Testis (tissue), 2 donors: ENCODE measurements around the gene TNNI2.

Experiments
- POLR2A ChIP-seq: fragments of 450-650 bp; IDR thresholded peaks from one replicate; pipeline ENCODE4 v1.6.1; 2017; ENCODE audit warnings: antibody characterized with exemption, mild to moderate bottlenecking, moderate library complexity
- TF ChIP-seq, protein P1 (sequence below), 3 experiments: fragments of 450-650 bp in 2 of 3; fragments of 200-600 bp in 1 of 3; sonication (generic) in 1 of 3; IDR thresholded peaks; one replicate each; pipeline ENCODE4 v1.5.1; 2016 to 2019; ENCODE audit warnings: antibody characterized with exemption in 3 of 3, mild to moderate bottlenecking in 2 of 3, moderate library complexity in 1 of 3

DNA sequence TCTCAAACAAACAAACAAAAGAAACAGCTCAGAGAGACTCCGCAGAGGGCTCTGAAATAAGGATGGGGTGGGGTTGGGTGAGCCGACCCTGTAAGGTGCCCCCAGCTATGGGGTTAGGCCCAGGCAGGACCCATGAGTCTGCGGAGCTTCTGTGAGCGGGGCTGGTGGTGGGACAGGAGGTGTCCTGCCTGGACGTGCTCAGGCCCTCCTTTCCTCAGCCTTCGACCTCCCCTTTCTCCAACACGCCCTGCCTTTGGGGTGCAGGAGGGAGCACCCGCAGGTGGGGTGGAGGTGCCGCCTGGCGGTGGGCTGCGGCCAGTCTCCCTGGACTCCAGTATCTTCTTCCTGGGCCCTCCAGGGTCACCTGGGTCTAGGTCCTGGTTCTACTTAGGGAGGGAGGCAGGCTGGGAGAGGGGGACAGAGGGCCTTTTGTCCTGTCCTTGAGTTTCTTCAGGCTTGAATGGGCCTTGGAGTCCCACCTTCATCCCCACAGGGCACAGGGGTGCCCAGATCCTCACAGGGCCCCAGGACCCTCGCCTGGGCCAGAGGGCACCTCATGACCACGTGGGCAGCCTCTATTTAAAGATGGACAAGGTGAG, 40.7 kb downstream of the TNNI2 start:
- TF ChIP-seq, protein P1, sequence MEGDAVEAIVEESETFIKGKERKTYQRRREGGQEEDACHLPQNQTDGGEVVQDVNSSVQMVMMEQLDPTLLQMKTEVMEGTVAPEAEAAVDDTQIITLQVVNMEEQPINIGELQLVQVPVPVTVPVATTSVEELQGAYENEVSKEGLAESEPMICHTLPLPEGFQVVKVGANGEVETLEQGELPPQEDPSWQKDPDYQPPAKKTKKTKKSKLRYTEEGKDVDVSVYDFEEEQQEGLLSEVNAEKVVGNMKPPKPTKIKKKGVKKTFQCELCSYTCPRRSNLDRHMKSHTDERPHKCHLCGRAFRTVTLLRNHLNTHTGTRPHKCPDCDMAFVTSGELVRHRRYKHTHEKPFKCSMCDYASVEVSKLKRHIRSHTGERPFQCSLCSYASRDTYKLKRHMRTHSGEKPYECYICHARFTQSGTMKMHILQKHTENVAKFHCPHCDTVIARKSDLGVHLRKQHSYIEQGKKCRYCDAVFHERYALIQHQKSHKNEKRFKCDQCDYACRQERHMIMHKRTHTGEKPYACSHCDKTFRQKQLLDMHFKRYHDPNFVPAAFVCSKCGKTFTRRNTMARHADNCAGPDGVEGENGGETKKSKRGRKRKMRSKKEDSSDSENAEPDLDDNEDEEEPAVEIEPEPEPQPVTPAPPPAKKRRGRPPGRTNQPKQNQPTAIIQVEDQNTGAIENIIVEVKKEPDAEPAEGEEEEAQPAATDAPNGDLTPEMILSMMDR (IDR thresholded peaks at IDR 0.05): no peak
- TF ChIP-seq POLR2A: no peak
